Naive B cell (primary cell): ENCODE data around the gene CYB561D1. TPM values are rescaled to one million over a fixed set of nuclear protein-coding genes. Genes with fewer than 3 reads are reported as not detected.

Experiments used
- ATAC-seq, 2 donors: fragments of 150-1000 bp; cut with Tn5 transposase; 2 replicates each; pipeline ENCODE4 v1.10.0; 2021; ENCODE audit warnings: low read depth in 2 of 2, mild to moderate bottlenecking in 2 of 2, moderate library complexity in 2 of 2
- DNase-seq: peaks from one replicate; pipeline ENCODE4 v3.0.0; 2022
- H3K27ac Mint-ChIP-seq, 6 donors: one replicate each; pipeline ENCODE4 v1.8.0; 2020 to 2022; ENCODE audit warnings: mild to moderate bottlenecking in 6 of 6, mixed read lengths in 6 of 6, moderate library complexity in 5 of 6, inconsistent platforms in 2 of 6
- H3K27me3 Mint-ChIP-seq, 3 donors: one replicate each; pipeline ENCODE4 v1.8.0; 2021 to 2022; ENCODE audit warnings: mixed read lengths in 3 of 3, mild to moderate bottlenecking in 1 of 3
- H3K36me3 Mint-ChIP-seq, 2 donors: one replicate each; pipeline ENCODE4 v1.8.0; 2020 to 2022; ENCODE audit warnings: mixed read lengths in 2 of 2, inconsistent platforms in 1 of 2, mild to moderate bottlenecking in 1 of 2
- H3K4me1 Mint-ChIP-seq, 3 donors: one replicate each; pipeline ENCODE4 v1.8.0; 2020 to 2022; ENCODE audit warnings: mixed read lengths in 3 of 3, inconsistent platforms in 1 of 3, mild to moderate bottlenecking in 1 of 3, moderate library complexity in 1 of 3
- H3K4me3 Mint-ChIP-seq, 8 donors: one replicate each; pipeline ENCODE4 v1.8.0; 2020 to 2022; ENCODE audit warnings: mild to moderate bottlenecking in 8 of 8, mixed read lengths in 8 of 8, moderate library complexity in 8 of 8, inconsistent platforms in 2 of 8
- H3K9me3 Mint-ChIP-seq, 7 donors: one replicate each; pipeline ENCODE4 v1.8.0; 2020 to 2022; ENCODE audit warnings: mixed read lengths in 7 of 7, mild to moderate bottlenecking in 5 of 7, inconsistent platforms in 2 of 7, moderate library complexity in 1 of 7
- polyA plus RNA-seq, 6 donors: library from polyadenylated mRNA; unstranded; fragments of 300-500 nt; fragmentation: Illumina TruSeq; gene quantifications; one replicate each; pipeline ENCODE4 v1.2.3, GENCODE V29; 2021; ENCODE audit warnings: low read depth in 6 of 6

Gene CYB561D1
- polyA plus RNA-seq, 6 donors from 2014 or later: 9.3 to 13.2 (median 10.8) TPM

- Mint-ChIP-seq H3K27me3 (no peaks in the 10 kb centered on the region), H3K27ac (no peak overlapping the region), H3K36me3 (peaks cover 5 to 7% of the 10 kb centered on the region in 2 donors), H3K9me3 (no peaks in the 10 kb centered on the region), H3K4me3 (peak overlapping the region in 1 of 8 donors; percentile 44), H3K4me1 (peaks cover 30 to 66% (median 64%) of the 10 kb centered on the region in 3 donors)
- ATAC-seq (no peak), DNase-seq (no peak)
Observed at GRCh38 chr1:109497449-109498160, 3.7 kb downstream of the CYB561D1 start.

GRCh38 chr1:109498161-109498801 lies 4.4 kb downstream of the CYB561D1 start:
- H3K9me3 Mint-ChIP-seq: no peaks in the 10 kb centered on the region
- H3K27ac Mint-ChIP-seq: peak overlapping the region in 3 of 6 donors; percentile 18 to 90 (median 54)
- H3K36me3 Mint-ChIP-seq: peaks cover 5 to 7% of the 10 kb centered on the region in 2 donors
- H3K4me1 Mint-ChIP-seq: peaks cover 34 to 71% (median 66%) of the 10 kb centered on the region in 3 donors
- ATAC-seq: no peak
- H3K4me3 Mint-ChIP-seq: peak overlapping the region in 1 of 8 donors; percentile 72
- no peaks in the 10 kb centered on the region for H3K27me3 Mint-ChIP-seq
- DNase-seq: no peak

DNA sequence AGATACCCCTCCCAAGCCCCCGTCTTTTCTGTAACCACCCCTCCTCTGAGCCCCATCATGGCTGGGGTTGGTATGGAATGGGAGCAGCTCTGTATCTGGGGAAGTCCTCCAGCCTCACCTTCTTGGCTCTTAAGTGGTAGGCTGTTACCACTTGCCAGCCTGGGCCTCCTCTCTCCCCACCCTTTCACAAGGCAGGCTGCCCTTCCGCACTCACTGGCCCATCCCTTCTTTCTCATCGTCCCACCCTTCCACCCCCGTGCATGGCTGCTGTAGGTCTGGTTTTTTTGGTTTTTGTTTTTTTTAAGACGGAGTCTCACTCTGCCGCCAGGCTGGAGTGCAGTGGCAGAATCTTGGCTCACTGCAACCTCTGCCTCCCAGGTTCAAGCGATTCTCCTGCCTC lies 5.2 kb downstream of the CYB561D1 start:
- DNase-seq: no peak
- Mint-ChIP-seq H3K36me3 (peaks cover 5 to 7% of the 10 kb centered on the region in 2 donors), H3K27ac (no peak overlapping the region), H3K4me3 (no peak overlapping the region), H3K9me3 (no peaks in the 10 kb centered on the region), H3K27me3 (no peaks in the 10 kb centered on the region), H3K4me1 (peaks cover 33 to 71% (median 63%) of the 10 kb centered on the region in 3 donors)
- ATAC-seq: no peak

GRCh38 chr1:109499661-109500536 lies 6.0 kb downstream of the CYB561D1 start:
- no peaks in the 10 kb centered on the region for H3K9me3 Mint-ChIP-seq
- peaks cover 5 to 7% of the 10 kb centered on the region in 2 donors for H3K36me3 Mint-ChIP-seq
- H3K4me1 Mint-ChIP-seq: peaks cover 28 to 63% (median 55%) of the 10 kb centered on the region in 3 donors
- peak overlapping the region in 3 of 6 donors; percentile 10 to 56 (median 29) for H3K27ac Mint-ChIP-seq
- DNase-seq: no peak
- peak; percentile 49 to 66 for ATAC-seq
- no peaks in the 10 kb centered on the region for H3K27me3 Mint-ChIP-seq
- peak overlapping the region in 1 of 8 donors; percentile 2 for H3K4me3 Mint-ChIP-seq

GRCh38 chr1:109500941-109501381 lies 7.1 kb downstream of the CYB561D1 start:
- Mint-ChIP-seq H3K27ac (no peak overlapping the region), H3K4me1 (peaks cover 20 to 53% (median 45%) of the 10 kb centered on the region in 3 donors), H3K36me3 (peaks cover 5 to 7% of the 10 kb centered on the region in 2 donors), H3K27me3 (no peaks in the 10 kb centered on the region), H3K9me3 (no peaks in the 10 kb centered on the region), H3K4me3 (no peak overlapping the region)
- DNase-seq: no peak
- ATAC-seq: no peak

DNA sequence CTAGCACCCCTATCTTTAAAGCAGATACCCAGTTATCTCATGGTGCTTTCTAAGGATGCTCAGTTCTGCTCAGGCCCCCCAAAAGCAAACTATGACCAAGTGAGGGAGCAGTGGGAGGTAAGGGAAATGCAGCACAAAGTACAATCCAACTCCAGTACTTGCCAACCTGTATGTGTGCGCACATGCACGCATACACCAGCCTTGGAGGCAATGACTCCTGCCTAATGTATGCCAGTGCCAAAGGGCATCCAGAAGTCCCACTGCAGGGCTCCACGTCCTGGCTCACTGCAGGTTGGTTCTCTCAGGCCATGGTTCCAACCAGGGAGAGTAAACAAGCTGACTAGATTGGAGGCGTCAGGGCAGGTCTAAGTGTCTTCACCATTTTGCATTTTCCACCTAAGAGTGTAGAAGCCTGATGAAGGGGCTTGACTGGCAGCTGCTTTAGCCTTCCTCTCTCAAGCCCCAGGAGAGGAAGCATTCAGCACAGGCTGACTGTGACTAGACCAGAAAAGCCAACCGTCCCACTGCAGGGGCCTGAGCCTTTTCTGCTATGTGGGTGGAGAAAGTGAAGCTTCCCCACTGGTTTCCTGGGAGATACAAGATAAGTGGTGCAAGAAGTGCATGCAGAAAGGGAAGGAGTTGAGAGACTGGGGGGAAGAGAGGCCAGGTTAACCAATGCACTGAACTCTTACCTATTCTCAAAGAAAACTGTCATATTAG lies 7.9 kb downstream of the CYB561D1 start:
- Mint-ChIP-seq H3K4me1 (peaks cover 16 to 47% (median 36%) of the 10 kb centered on the region in 3 donors), H3K9me3 (no peaks in the 10 kb centered on the region), H3K36me3 (no peaks in the 10 kb centered on the region), H3K4me3 (peak overlapping the region in 5 of 8 donors; percentile 10 to 75 (median 46)), H3K27ac (peak overlapping the region in 2 of 6 donors; percentile 31 to 68), H3K27me3 (no peaks in the 10 kb centered on the region)
- no peak for ATAC-seq
- no peak for DNase-seq

GRCh38 chr1:109502364-109502851 lies 8.5 kb downstream of the CYB561D1 start:
- Mint-ChIP-seq H3K36me3 (no peaks in the 10 kb centered on the region), H3K27me3 (no peaks in the 10 kb centered on the region), H3K4me1 (peaks cover 16 to 45% (median 34%) of the 10 kb centered on the region in 3 donors), H3K4me3 (peak overlapping the region in 4 of 8 donors; percentile 32 to 61 (median 52)), H3K27ac (peak overlapping the region in 4 of 6 donors; percentile 3 to 62 (median 30)), H3K9me3 (no peaks in the 10 kb centered on the region)
- no peak for DNase-seq
- ATAC-seq: peak; percentile 76 to 78

- Mint-ChIP-seq H3K4me3 (no peak overlapping the region), H3K27me3 (peaks cover 0 to 9% (median 8%) of the 10 kb centered on the region in 3 donors), H3K4me1 (peaks cover 21 to 44% (median 43%) of the 10 kb centered on the region in 3 donors), H3K36me3 (no peaks in the 10 kb centered on the region), H3K9me3 (no peaks in the 10 kb centered on the region), H3K27ac (no peak overlapping the region)
- DNase-seq (no peak), ATAC-seq (no peak)
Observed at GRCh38 chr1:109503935-109504334, 10.0 kb downstream of the CYB561D1 start.

GRCh38 chr1:109504974-109505373 lies 11.1 kb downstream of the CYB561D1 start:
- no peak for DNase-seq
- Mint-ChIP-seq H3K27ac (peak overlapping the region in 2 of 6 donors; percentile 7 to 50), H3K36me3 (no peaks in the 10 kb centered on the region), H3K9me3 (no peaks in the 10 kb centered on the region), H3K4me1 (peaks cover 26 to 44% (median 39%) of the 10 kb centered on the region in 3 donors), H3K27me3 (peaks cover 0 to 12% (median 8%) of the 10 kb centered on the region in 3 donors), H3K4me3 (no peak overlapping the region)
- ATAC-seq: no peak

DNA sequence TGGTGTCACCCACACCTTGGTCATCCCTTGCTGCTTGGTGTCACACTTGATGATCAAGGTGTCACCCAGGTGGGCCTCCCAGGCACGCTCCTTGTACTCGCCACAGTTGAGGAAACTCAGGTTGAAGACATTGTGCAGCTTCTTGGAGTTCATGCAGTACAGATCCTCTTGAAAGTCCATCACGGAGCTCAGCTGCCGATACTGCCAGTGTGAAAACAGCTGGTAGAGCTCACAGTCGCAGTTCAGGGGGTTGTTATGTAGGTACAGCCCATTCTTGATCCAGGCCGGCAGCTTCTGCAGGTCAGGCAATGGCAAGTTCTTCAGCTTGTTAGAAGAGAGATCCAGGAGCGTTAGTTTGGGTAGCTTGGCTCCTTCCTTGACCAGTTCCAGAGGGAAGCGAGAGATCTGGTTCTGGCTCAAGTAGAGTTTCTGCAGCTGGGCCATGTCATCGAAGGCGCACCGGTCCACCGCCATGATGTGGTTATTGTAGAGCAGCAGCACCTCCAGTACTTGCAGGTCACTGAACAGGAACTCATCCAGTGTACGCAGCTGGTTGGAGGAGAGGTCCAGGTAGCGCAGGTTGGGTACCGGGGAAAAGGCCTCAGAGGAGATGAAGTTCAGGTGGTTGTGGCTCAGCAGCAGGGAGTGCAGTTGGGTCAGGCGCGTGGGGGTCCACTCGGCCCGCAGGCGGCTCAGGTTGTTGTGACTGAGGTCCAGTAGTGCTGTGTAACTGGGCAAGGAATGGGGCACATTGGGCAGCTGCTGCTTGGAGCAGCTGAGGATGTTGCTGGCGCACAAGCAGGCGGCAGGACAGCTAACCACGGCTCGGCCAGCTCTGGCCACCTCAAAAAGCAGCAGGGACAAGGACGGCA lies 14.3 kb downstream of the CYB561D1 start:
- Mint-ChIP-seq H3K27ac (peak overlapping the region in 4 of 6 donors; percentile 50 to 94 (median 68)), H3K4me3 (peak overlapping the region; percentile 70 to 91 (median 86)), H3K27me3 (peaks cover 7 to 39% (median 28%) of the 10 kb centered on the region in 3 donors), H3K4me1 (peaks cover 19 to 25% (median 20%) of the 10 kb centered on the region in 3 donors), H3K9me3 (no peaks in the 10 kb centered on the region), H3K36me3 (no peaks in the 10 kb centered on the region)
- no peak for ATAC-seq
- DNase-seq: no peak

GRCh38 chr1:109508873-109509175 lies 14.9 kb downstream of the CYB561D1 start:
- peaks cover 9 to 39% (median 28%) of the 10 kb centered on the region in 3 donors for H3K27me3 Mint-ChIP-seq
- peak overlapping the region; percentile 47 to 94 (median 80) for H3K27ac Mint-ChIP-seq
- peak overlapping the region; percentile 70 to 91 (median 86) for H3K4me3 Mint-ChIP-seq
- no peak for DNase-seq
- H3K36me3 Mint-ChIP-seq: no peaks in the 10 kb centered on the region
- no peak for ATAC-seq
- peaks cover 17 to 25% (median 20%) of the 10 kb centered on the region in 3 donors for H3K4me1 Mint-ChIP-seq
- H3K9me3 Mint-ChIP-seq: no peaks in the 10 kb centered on the region
